HEK293 (cell line): Measurements from ENCODE around the gene HS3ST5.

Experiments used
- FEZF1 ChIP-seq: fragments of 450-650 bp; formaldehyde crosslinking; IDR thresholded peaks from 2 replicates; pipeline ENCODE4 v1.5.1; 2016; ENCODE audit warnings: missing biosample characterization, missing genetic modification characterization
- OSR2 ChIP-seq: fragments of 450-650 bp; formaldehyde crosslinking; IDR thresholded peaks from 2 replicates; pipeline ENCODE4 v1.5.1; 2016; ENCODE audit warnings: missing biosample characterization, missing genetic modification characterization
- YY1 ChIP-seq: fragments of 450-650 bp; formaldehyde crosslinking; IDR thresholded peaks from 2 replicates; pipeline ENCODE4 v1.5.1; 2018; ENCODE audit warnings: missing biosample characterization, missing genetic modification characterization
- ZNF114 ChIP-seq: fragments of 450-650 bp; formaldehyde crosslinking; IDR thresholded peaks from 2 replicates; pipeline ENCODE4 v1.5.0; 2017; ENCODE audit warnings: missing biosample characterization, missing genetic modification characterization
- ZNF202 ChIP-seq: fragments of 450-650 bp; formaldehyde crosslinking; IDR thresholded peaks from 2 replicates; pipeline ENCODE4 v1.5.1; 2016; ENCODE audit warnings: missing biosample characterization, missing genetic modification characterization, borderline replicate concordance
- ZNF211 ChIP-seq: fragments of 450-650 bp; formaldehyde crosslinking; IDR thresholded peaks from 2 replicates; pipeline ENCODE4 v1.5.1; 2016; ENCODE audit warnings: low read depth, missing biosample characterization, missing genetic modification characterization
- ZNF311 ChIP-seq: fragments of 450-650 bp; formaldehyde crosslinking; IDR thresholded peaks from 2 replicates; pipeline ENCODE4 v1.5.1; 2017; ENCODE audit warnings: missing biosample characterization, missing genetic modification characterization, borderline replicate concordance
- ZNF354C ChIP-seq: fragments of 450-650 bp; formaldehyde crosslinking; IDR thresholded peaks from 2 replicates; pipeline ENCODE4 v1.5.1; 2016; ENCODE audit warnings: missing biosample characterization, missing genetic modification characterization, low read depth, borderline replicate concordance
- ZNF664 ChIP-seq: fragments of 450-650 bp; formaldehyde crosslinking; IDR thresholded peaks from 2 replicates; pipeline ENCODE4 v1.5.1; 2016; ENCODE audit warnings: missing biosample characterization, missing genetic modification characterization
- TF ChIP-seq, protein P1 (sequence below): fragments of 450-650 bp; formaldehyde crosslinking; IDR thresholded peaks from 2 replicates; pipeline ENCODE4 v1.5.1; 2016; ENCODE audit warnings: missing biosample characterization, missing genetic modification characterization
- TF ChIP-seq, protein P2 (sequence below): fragments of 450-650 bp; formaldehyde crosslinking; IDR thresholded peaks from 2 replicates; pipeline ENCODE4 v1.5.1; 2016; ENCODE audit warnings: missing biosample characterization, missing genetic modification characterization

DNA sequence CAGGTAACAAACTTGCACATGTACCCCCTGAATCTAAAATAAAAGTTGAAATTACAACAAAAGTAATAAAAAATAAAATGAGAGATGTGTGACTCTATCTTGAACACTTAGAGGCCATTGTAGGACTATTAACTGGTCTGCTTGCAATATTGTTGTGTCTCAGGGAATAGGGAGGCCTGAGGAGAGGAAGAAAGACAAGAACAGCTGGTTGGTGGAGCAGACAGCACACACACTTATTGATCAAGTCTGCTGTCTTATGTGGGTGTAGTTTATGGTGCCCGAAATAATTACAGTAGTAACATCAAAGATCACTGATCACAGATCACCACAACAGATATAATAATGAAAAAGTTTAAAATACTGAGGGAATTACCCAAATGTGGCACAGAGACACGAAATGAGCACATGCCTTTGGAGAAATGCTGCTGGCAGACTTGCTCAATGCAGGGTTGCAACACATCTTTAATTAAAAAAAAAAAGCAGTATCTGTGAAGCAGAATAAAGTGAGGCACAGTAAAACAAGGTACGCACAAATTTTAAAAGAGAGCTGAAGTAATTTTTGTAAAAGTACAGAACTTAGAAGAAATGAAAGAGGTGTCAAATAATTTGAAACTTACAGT, 261.8 kb downstream of the HS3ST5 start:
- no peak for TF ChIP-seq YY1
- TF ChIP-seq, protein P1, sequence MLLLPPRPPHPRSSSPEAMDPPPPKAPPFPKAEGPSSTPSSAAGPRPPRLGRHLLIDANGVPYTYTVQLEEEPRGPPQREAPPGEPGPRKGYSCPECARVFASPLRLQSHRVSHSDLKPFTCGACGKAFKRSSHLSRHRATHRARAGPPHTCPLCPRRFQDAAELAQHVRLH (tag by site-specific recombination) = no peak
- TF ChIP-seq ZNF311 (tag by site-specific recombination) = no peak
- TF ChIP-seq, protein P2, sequence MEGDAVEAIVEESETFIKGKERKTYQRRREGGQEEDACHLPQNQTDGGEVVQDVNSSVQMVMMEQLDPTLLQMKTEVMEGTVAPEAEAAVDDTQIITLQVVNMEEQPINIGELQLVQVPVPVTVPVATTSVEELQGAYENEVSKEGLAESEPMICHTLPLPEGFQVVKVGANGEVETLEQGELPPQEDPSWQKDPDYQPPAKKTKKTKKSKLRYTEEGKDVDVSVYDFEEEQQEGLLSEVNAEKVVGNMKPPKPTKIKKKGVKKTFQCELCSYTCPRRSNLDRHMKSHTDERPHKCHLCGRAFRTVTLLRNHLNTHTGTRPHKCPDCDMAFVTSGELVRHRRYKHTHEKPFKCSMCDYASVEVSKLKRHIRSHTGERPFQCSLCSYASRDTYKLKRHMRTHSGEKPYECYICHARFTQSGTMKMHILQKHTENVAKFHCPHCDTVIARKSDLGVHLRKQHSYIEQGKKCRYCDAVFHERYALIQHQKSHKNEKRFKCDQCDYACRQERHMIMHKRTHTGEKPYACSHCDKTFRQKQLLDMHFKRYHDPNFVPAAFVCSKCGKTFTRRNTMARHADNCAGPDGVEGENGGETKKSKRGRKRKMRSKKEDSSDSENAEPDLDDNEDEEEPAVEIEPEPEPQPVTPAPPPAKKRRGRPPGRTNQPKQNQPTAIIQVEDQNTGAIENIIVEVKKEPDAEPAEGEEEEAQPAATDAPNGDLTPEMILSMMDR (tag by site-specific recombination) = no peak
- no peak for TF ChIP-seq OSR2
- no peak for TF ChIP-seq ZNF202 (tag by site-specific recombination)
- TF ChIP-seq ZNF114 (tag by site-specific recombination) = no peak
- no peak for TF ChIP-seq ZNF354C
- TF ChIP-seq ZNF211 (tag by site-specific recombination) = no peak
- no peak for TF ChIP-seq ZNF664 (tag by site-specific recombination)
- no peak for TF ChIP-seq FEZF1 (tag by site-specific recombination)
